Stimulated activated naive CD8-positive, alpha-beta T cell treated with anti-CD3 and anti-CD28 coated beads, Interleukin-15, amount 100 ng/mL, for 72 hours (primary cell): Measurements from ENCODE around the gene CORO1C.

Experiments
- ATAC-seq: fragments of 150-1000 bp; cut with Tn5 transposase; 2 replicates; pipeline ENCODE4 v1.10.0; 2021; ENCODE audit warnings: mild to moderate bottlenecking, moderate library complexity
- DNase-seq, 2 donors: peaks; one replicate each; pipeline ENCODE4 v3.0.0; 2021 to 2022
- H3K27ac Mint-ChIP-seq, 2 donors: one replicate each; pipeline ENCODE4 v1.8.0; 2022; ENCODE audit warnings: mild to moderate bottlenecking in 2 of 2, mixed read lengths in 2 of 2, moderate library complexity in 2 of 2
- H3K27me3 Mint-ChIP-seq: one replicate; pipeline ENCODE4 v1.8.0; 2022; ENCODE audit warnings: mixed read lengths
- H3K4me1 Mint-ChIP-seq: one replicate; pipeline ENCODE4 v1.8.0; 2022; ENCODE audit warnings: mild to moderate bottlenecking, mixed read lengths
- H3K4me3 Mint-ChIP-seq, 2 donors: one replicate each; pipeline ENCODE4 v1.8.0; 2022; ENCODE audit warnings: mild to moderate bottlenecking in 2 of 2, mixed read lengths in 2 of 2, moderate library complexity in 1 of 2
- H3K9me3 Mint-ChIP-seq, 2 donors: one replicate each; pipeline ENCODE4 v1.8.0; 2022; ENCODE audit warnings: mixed read lengths in 2 of 2

CORO1C gene

GRCh38 chr12:108646600-108647579, 84.4 kb downstream of the CORO1C start:
- Mint-ChIP-seq H3K4me3 (peak overlapping the region; percentile 60 to 71), H3K27me3 (no peaks in the 10 kb centered on the region), H3K4me1 (peaks cover 57% of the 10 kb centered on the region), H3K27ac (peak overlapping the region in 1 of 2 donors; percentile 92), H3K9me3 (no peaks in the 10 kb centered on the region)
- ATAC-seq (peak; percentile 67), DNase-seq (no peak)

- H3K4me1 Mint-ChIP-seq = peaks cover 65% of the 10 kb centered on the region
- DNase-seq = no peak
- peak overlapping the region; percentile 44 to 92 for H3K27ac Mint-ChIP-seq
- no peaks in the 10 kb centered on the region for H3K27me3 Mint-ChIP-seq
- peak overlapping the region; percentile 60 to 71 for H3K4me3 Mint-ChIP-seq
- peak; percentile 57 for ATAC-seq
- H3K9me3 Mint-ChIP-seq = no peaks in the 10 kb centered on the region
These were observed 85.4 kb downstream of the CORO1C start for GRCh38 chr12:108645686-108646599.

DNA sequence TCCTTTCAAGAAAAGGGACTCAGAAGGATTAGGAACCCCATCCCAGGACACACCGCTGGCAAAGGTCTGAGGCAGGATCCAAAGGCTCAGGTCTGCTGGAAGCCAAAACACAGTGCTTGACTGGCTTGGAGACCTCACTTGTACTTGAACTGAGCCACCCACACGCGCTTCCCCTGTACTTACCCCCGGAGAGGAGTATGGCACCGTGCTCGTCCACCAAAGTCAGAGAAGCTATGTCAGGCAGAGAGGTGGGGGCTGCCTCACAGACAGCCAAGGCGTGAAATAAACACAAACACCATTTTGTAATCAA, 86.6 kb downstream of the CORO1C start:
- Mint-ChIP-seq H3K4me1 (peaks cover 74% of the 10 kb centered on the region), H3K4me3 (no peak overlapping the region), H3K9me3 (no peaks in the 10 kb centered on the region), H3K27ac (no peak overlapping the region), H3K27me3 (no peaks in the 10 kb centered on the region)
- ATAC-seq = no peak
- DNase-seq = no peak

- no peak for DNase-seq
- H3K27me3 Mint-ChIP-seq = no peaks in the 10 kb centered on the region
- no peak overlapping the region for H3K4me3 Mint-ChIP-seq
- H3K27ac Mint-ChIP-seq = no peak overlapping the region
- H3K9me3 Mint-ChIP-seq = no peaks in the 10 kb centered on the region
- peaks cover 73% of the 10 kb centered on the region for H3K4me1 Mint-ChIP-seq
- no peak for ATAC-seq
These were observed 87.1 kb downstream of the CORO1C start for GRCh38 chr12:108643941-108644810.

- DNase-seq = no peak
- no peak overlapping the region for H3K4me3 Mint-ChIP-seq
- ATAC-seq = no peak
- H3K9me3 Mint-ChIP-seq = no peaks in the 10 kb centered on the region
- H3K27ac Mint-ChIP-seq = no peak overlapping the region
- peaks cover 64% of the 10 kb centered on the region for H3K4me1 Mint-ChIP-seq
- no peaks in the 10 kb centered on the region for H3K27me3 Mint-ChIP-seq
These were observed 88.2 kb downstream of the CORO1C start for GRCh38 chr12:108642899-108643654.

DNA sequence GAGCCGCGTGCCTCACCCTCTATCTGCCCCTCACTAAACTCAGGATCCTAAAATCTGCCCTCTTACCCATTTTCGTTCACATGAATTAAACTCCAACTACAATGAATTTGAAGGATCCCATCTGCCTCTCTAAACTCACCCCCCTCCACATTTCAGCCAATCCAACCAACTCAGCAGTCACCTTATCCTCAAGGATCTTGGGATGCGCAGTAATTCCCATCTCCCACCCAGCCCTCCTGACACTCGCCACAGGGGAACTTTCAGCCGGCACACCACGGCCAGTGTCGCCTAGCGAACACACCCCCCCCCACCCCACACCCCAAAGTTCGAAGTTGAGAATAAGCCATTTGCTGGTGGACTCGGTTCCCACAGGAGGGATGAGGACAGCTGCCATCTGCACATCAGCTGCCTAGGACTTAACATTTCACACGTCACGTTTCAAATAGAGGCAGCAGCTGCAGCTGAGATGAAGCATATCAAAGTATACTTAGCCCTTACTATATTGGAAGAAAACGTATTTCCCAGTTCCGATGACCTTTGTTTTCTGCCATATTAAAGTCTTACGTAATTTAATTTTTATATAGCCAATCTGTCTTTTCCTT, 88.9 kb downstream of the CORO1C start:
- no peaks in the 10 kb centered on the region for H3K27me3 Mint-ChIP-seq
- no peak for ATAC-seq
- H3K9me3 Mint-ChIP-seq = no peaks in the 10 kb centered on the region
- H3K4me3 Mint-ChIP-seq = no peak overlapping the region
- peak overlapping the region in 1 of 2 donors; percentile 41 for H3K27ac Mint-ChIP-seq
- H3K4me1 Mint-ChIP-seq = peaks cover 57% of the 10 kb centered on the region
- DNase-seq = no peak

- H3K27me3 Mint-ChIP-seq = no peaks in the 10 kb centered on the region
- DNase-seq (no peak), ATAC-seq (no peak)
- peaks cover 53% of the 10 kb centered on the region for H3K4me1 Mint-ChIP-seq
- H3K4me3 Mint-ChIP-seq = no peak overlapping the region
- no peaks in the 10 kb centered on the region for H3K9me3 Mint-ChIP-seq
- H3K27ac Mint-ChIP-seq = peak overlapping the region; percentile 41 to 84
These were observed 89.7 kb downstream of the CORO1C start for GRCh38 chr12:108641446-108642268.

DNA sequence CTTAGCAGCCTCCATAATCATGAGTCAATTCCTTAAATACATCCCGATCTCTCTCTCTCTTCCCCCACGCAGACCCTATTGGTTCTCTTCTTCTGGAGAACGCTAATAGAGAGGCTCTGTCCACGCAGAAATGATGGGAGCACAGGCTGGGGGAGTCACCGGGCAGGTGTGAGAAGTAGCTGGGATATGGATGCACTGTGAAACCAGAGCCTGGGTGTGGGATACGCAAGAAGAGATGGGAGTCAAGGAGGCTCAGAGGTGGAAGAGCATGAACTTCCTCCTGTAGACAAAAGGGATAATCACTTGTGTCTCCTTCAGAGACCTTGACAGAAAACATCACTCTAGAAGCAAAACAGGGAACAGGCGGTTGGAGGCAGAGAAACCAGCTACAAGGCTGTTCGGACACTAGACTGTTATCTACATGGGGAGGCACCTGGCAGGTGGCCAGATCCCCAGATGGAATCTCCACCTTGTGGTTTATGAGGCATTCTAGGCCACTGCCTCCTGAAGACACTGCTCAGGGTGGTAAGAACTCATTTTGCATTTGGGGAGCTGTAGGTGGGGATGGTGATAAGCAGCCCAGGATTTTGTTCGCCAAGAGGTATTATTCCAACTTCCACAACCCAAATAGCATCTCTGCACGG, 90.4 kb downstream of the CORO1C start:
- no peak for ATAC-seq
- peaks cover 51% of the 10 kb centered on the region for H3K4me1 Mint-ChIP-seq
- DNase-seq = no peak
- H3K9me3 Mint-ChIP-seq = no peaks in the 10 kb centered on the region
- H3K27me3 Mint-ChIP-seq = no peaks in the 10 kb centered on the region
- no peak overlapping the region for H3K4me3 Mint-ChIP-seq
- no peak overlapping the region for H3K27ac Mint-ChIP-seq

DNA sequence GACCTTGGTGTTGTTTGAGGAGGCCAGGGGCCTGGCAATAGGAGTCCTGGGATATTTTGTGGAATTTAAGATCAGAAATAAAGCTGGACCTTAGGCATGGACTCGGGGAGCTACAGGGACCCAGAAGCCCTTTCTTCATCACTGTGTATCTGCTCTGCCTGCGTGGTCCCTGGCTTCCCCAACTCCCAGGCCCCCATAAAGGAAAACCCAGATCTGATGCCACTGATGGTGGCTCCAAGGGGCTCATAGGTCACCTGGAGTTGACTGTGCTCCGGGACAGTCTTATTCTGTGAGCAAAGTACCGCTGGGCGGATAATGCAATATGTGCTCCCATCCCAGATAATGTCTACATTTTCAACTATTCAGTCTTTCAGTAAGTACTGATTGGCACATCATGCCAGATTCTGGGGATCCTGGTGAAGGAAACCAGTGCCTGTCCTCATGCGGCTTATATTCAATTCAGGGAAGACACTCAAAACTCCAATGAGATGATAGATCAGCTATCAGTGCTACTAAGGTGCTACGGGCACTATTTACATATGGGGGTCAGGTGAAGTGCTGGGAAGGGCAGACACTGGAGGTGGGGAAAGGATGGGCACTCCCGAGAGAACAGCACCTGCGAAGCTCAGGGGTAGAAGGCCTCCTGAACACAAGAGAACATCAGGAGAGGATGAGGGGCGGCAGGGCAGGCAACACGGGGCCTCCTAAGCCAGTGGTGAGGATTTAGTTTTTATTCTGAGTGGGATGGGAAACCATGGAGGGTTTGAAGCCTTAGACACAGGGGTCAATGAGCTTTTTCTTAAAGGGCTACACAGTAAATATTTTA, 92.1 kb downstream of the CORO1C start:
- DNase-seq (no peak), ATAC-seq (no peak)
- H3K9me3 Mint-ChIP-seq = no peaks in the 10 kb centered on the region
- H3K4me1 Mint-ChIP-seq = peaks cover 55% of the 10 kb centered on the region
- no peak overlapping the region for H3K27ac Mint-ChIP-seq
- no peak overlapping the region for H3K4me3 Mint-ChIP-seq
- H3K27me3 Mint-ChIP-seq = no peaks in the 10 kb centered on the region

DNA sequence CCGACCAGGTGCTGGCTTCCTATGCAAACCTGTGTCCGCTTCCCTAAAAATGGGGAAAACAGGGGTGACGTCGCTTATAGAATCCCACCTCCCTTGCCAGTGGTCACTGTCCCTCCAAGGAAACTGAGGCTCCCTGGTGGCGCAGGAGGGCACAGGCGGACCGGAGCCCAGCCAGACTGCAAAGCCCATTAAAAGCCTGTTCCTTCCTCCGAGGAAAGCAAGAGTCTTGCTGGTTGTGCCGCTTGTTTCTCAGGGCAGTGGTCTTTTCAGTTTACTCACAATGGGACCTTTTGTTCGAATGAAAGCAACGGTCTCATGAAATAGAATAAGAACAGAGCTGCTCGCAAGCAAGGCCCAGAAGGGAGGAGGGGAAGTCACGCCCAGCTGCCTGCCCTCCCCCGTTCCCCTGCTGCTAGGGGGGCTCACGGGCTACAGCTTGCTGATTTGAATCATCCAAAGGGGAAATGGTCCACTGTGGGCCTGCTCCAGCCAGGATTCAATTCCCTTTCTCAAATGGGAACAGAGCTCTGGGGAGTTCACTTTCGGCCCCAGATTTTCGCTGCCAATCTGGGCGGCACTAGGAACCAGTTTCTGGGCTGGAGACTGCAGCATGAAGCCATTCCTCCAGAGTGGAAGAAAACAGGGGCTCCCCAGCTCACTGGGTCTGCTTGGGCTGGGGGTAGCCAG, 93.0 kb downstream of the CORO1C start:
- ATAC-seq = no peak
- Mint-ChIP-seq H3K27ac (no peak overlapping the region), H3K27me3 (no peaks in the 10 kb centered on the region), H3K4me1 (peaks cover 59% of the 10 kb centered on the region), H3K4me3 (no peak overlapping the region), H3K9me3 (no peaks in the 10 kb centered on the region)
- DNase-seq = no peak

DNA sequence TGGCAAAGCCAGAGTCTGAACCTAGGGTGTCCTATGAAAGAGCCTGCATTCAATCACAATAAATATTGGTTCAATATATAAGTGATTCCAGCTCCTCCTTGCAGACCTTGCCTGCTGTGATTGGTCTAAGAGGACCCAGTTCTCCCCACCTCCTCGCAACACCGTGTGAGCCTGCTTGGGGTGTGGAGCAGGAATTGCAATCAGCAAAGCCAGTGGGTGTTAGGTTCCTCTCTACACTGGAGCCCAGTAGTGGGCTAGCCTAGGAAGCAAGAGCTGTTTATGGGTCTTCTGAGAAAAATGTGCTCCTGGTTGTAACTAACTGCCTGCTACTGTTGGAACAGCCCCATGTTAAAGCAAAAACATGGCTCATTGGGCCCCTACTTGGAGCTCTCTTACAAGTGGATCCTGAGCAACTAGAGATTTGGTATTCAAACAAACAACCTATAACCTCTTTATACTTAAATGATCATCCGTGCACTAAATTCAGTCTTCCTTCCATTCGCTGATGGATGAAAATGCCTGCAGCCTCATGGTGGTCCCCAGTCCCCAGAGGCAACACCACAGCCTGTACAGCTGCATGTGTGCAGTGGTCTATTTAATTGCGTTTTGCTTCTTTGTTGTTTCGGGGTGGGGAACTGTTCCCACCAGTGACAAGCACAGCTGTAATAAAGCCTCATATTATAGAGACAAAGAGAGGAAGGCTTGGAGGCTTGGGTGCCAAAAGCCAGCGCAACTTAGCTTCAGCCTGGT, 93.9 kb downstream of the CORO1C start:
- no peaks in the 10 kb centered on the region for H3K9me3 Mint-ChIP-seq
- peaks cover 64% of the 10 kb centered on the region for H3K4me1 Mint-ChIP-seq
- H3K27ac Mint-ChIP-seq = no peak overlapping the region
- H3K27me3 Mint-ChIP-seq = no peaks in the 10 kb centered on the region
- ATAC-seq (no peak), DNase-seq (no peak)
- no peak overlapping the region for H3K4me3 Mint-ChIP-seq
